GM12878 (cell line): ENCODE data around the gene ABCA13. TPM values are rescaled to one million over a fixed set of nuclear protein-coding genes. Genes with fewer than 3 reads are reported as not detected.

Experiments used
- ATAC-seq: fragments of 200-7000 bp; cut with Tn5 transposase; 3 replicates; pipeline ENCODE4 v1.9.1; 2020; ENCODE audit warnings: mild to moderate bottlenecking, moderate library complexity
- BruUV-seq: library from RNA; stranded (reverse); fragments of 400-500 nt; replicated peaks from 2 replicates; lab custom pipeline; 2021; lab: Mats Ljungman, UMichigan
- CTCF ChIA-PET: fragments of 300-600 bp; sonication (Branson Sonifier 250); formaldehyde crosslinking; extraction: SDS; loops from one replicate; lab custom pipeline; 2021; ENCODE audit warnings: inconsistent platforms; lab: Yijun Ruan, JAX
- POLR2A ChIA-PET: fragments of 350-600 bp; formaldehyde crosslinking; extraction: SDS; loops from one replicate; lab custom pipeline; 2021; ENCODE audit warnings: inconsistent platforms; lab: Charles Lee
- RAD21 ChIA-PET: fragments of 300-600 bp; sonication (Branson Sonifier 250); formaldehyde crosslinking; loops from one replicate; lab custom pipeline; 2023; ENCODE audit warnings: antibody characterized with exemption; ENCODE audit not compliant: unreplicated experiment; lab: Charles Lee
- SMC1A ChIA-PET: fragments of 300-600 bp; sonication (Branson Sonifier 250); formaldehyde crosslinking; loops from one replicate; lab custom pipeline; 2023; ENCODE audit not compliant: unreplicated experiment, uncharacterized antibody; lab: Charles Lee
- DNase-seq: peaks from one replicate; pipeline ENCODE4 v3.0.0-alpha.2; 2011; ENCODE audit warnings: low read depth, low spot score
- FAIRE-seq: peaks from 3 replicates; lab custom pipeline; 2011; peaks lifted over from hg19 to GRCh38; lab: Jason Lieb, UNC
- H2AFZ ChIP-seq: 2 replicates; pipeline ENCODE4 v1.6.0; 2011; ENCODE audit warnings: low read depth, low read length, control low read depth; ENCODE audit not compliant: control insufficient read depth
- H3K27ac ChIP-seq: 2 replicates; pipeline ENCODE4 v1.5.1; 2011; ENCODE audit warnings: control low read depth; ENCODE audit not compliant: control insufficient read depth, insufficient read depth
- H3K27me3 ChIP-seq, 2 experiments: replicated peaks in 1 of 2; 2 replicates each; pipeline versions ENCODE4 v1.6.0 to v1.6.1; 2011; ENCODE audit warnings: low read length in 1 of 2; ENCODE audit not compliant: control insufficient read depth in 2 of 2, insufficient read depth in 2 of 2
- H3K36me3 ChIP-seq, 2 experiments: 2 replicates each; pipeline ENCODE4 v1.5.1; 2011; ENCODE audit warnings: low read length in 1 of 2; ENCODE audit not compliant: control insufficient read depth in 2 of 2, insufficient read depth in 2 of 2
- H3K4me1 ChIP-seq: 2 replicates; pipeline ENCODE4 v1.6.1; 2011; ENCODE audit warnings: mild to moderate bottlenecking, low read length, moderate library complexity, mixed read lengths; ENCODE audit not compliant: control insufficient read depth, insufficient read depth
- H3K4me2 ChIP-seq: 2 replicates; pipeline ENCODE4 v1.6.0; 2011; ENCODE audit warnings: control low read depth; ENCODE audit not compliant: control insufficient read depth, insufficient read depth
- H3K4me3 ChIP-seq: fragments of 200-600 bp; sonication (generic); 2 replicates; pipeline ENCODE4 v1.5.1; 2016
- H3K79me2 ChIP-seq: 2 replicates; pipeline ENCODE4 v1.6.0; 2011; ENCODE audit warnings: low read length; ENCODE audit not compliant: control insufficient read depth, insufficient read depth
- H3K9ac ChIP-seq: 2 replicates; pipeline ENCODE4 v1.8.0; 2011; ENCODE audit warnings: low read length, control low read depth, mixed read lengths; ENCODE audit not compliant: control insufficient read depth, insufficient read depth
- H3K9me3 ChIP-seq: replicated peaks from 3 replicates; pipeline ENCODE4 v1.5.1; 2011; ENCODE audit warnings: mild to moderate bottlenecking, low read length; ENCODE audit not compliant: control insufficient read depth, insufficient read depth
- H4K20me1 ChIP-seq: 2 replicates; pipeline ENCODE4 v1.6.0; 2011; ENCODE audit not compliant: control insufficient read depth, insufficient read depth
- EZH2 ChIP-seq: IDR thresholded peaks from 2 replicates; pipeline ENCODE4 v1.6.1; 2012; ENCODE audit warnings: low read depth, mild to moderate bottlenecking, control low read depth, inconsistent platforms, low read length, borderline replicate concordance; ENCODE audit not compliant: control insufficient read depth
- IKZF1 ChIP-seq: fragments of 450-650 bp; conservative IDR thresholded peaks from 2 replicates; pipeline ENCODE4 v1.6.1; 2017; ENCODE audit warnings: antibody characterized with exemption, mild to moderate bottlenecking
- NR2F1 ChIP-seq: fragments of 450-650 bp; conservative IDR thresholded peaks from 2 replicates; pipeline ENCODE4 v1.6.1; 2017; ENCODE audit warnings: mild to moderate bottlenecking
- NRF1 ChIP-seq: conservative IDR thresholded peaks from 2 replicates; pipeline ENCODE4 v1.6.1; 2011; ENCODE audit warnings: mild to moderate bottlenecking, low read depth, low read length, improper control_type of control experiment
- POLR2AphosphoS2 ChIP-seq: IDR thresholded peaks from 2 replicates; pipeline ENCODE4 v1.6.1; 2011; ENCODE audit warnings: low read depth, mild to moderate bottlenecking, low read length, improper control_type of control experiment, moderate library complexity
- RB1 ChIP-seq: fragments of 450-650 bp; formaldehyde crosslinking; IDR thresholded peaks from 2 replicates; pipeline ENCODE4 v1.6.1; 2017; ENCODE audit warnings: mild to moderate bottlenecking, borderline replicate concordance
- RFX5 ChIP-seq: IDR thresholded peaks from 2 replicates; pipeline ENCODE4 v1.6.1; 2011; ENCODE audit warnings: low read depth, low read length, improper control_type of control experiment
- RUNX3 ChIP-seq: IDR thresholded peaks from 2 replicates; pipeline ENCODE4 v1.6.1; 2012; ENCODE audit warnings: low read length, inconsistent platforms
- SMC3 ChIP-seq: IDR thresholded peaks from 2 replicates; pipeline ENCODE4 v1.6.1; 2011; ENCODE audit warnings: low read length, improper control_type of control experiment, borderline replicate concordance
- STAT1 ChIP-seq: fragments of 450-650 bp; conservative IDR thresholded peaks from 2 replicates; pipeline ENCODE4 v1.6.1; 2014; ENCODE audit warnings: antibody characterized with exemption, mild to moderate bottlenecking
- ZNF622 ChIP-seq: fragments of 450-650 bp; IDR thresholded peaks from 2 replicates; pipeline ENCODE4 v1.6.1; 2017; ENCODE audit warnings: mild to moderate bottlenecking, inconsistent platforms
- WGBS: methylation state at CpG from one replicate; pipeline ENCODE4 v1.1.6; 2016; ENCODE audit warnings: low lambda C conversion rate; ENCODE audit not compliant: insufficient replicate concordance, insufficient coverage; ENCODE audit errors: missing lambda C conversion rate; 5-methylcytosine and 5-hydroxymethylcytosine counted together
- in situ Hi-C: fragments of 300-500 bp; cut with MboI; formaldehyde crosslinking; loops from 9 replicates; pipeline ENCODE4 v1.14.3; 2018; ENCODE audit warnings: mixed read lengths
- intact Hi-C: fragments of 100-400 bp; cut with micrococcal nuclease; formaldehyde crosslinking; loops from one replicate; pipeline ENCODE4 v1.14.2; 2022; ENCODE audit not compliant: unreplicated experiment
- polyA plus RNA-seq, 11 experiments: library from polyadenylated mRNA; depleted of rRNA in 4 of 11; unstranded in 6 of 11; stranded (reverse) in 5 of 11; fragments of >200 nt; fragmentation: Nextera tagmentation in 4 of 11; fragmentation: Illumina TruSeq in 1 of 11; extraction: Ambion mirVana in 4 of 11; extraction: Trizol in 1 of 11; gene quantifications; 1 replicate in 1 of 11; 2 replicates in 10 of 11; pipeline versions ENCODE4 v1.2.1 to v1.2.3, GENCODE V29; 2011 to 2016; ENCODE audit warnings: inconsistent platforms in 2 of 11, missing spikeins in 2 of 11, low read depth in 1 of 11
- total RNA-seq, 4 experiments: library from RNA; depleted of rRNA in 3 of 4; stranded (reverse); fragments of >200 nt in 3 of 4; fragmentation: Illumina TruSeq in 1 of 4; extraction: Trizol in 1 of 4; gene quantifications; 2 replicates each; pipeline versions ENCODE4 v1.2.1 to v1.2.3, GENCODE V29; 2013 to 2021
- TF ChIP-seq, protein P1 (sequence below): fragments of 450-650 bp; formaldehyde crosslinking; IDR thresholded peaks from 2 replicates; pipeline ENCODE4 v1.5.0; 2022; ENCODE audit warnings: mild to moderate bottlenecking, missing genetic modification characterization
- TF ChIP-seq, protein P2 (sequence below): fragments of 450-650 bp; IDR thresholded peaks from 2 replicates; pipeline ENCODE4 v1.6.1; 2016; ENCODE audit warnings: mild to moderate bottlenecking
- TF ChIP-seq, protein P3 (sequence below): fragments of 450-650 bp; formaldehyde crosslinking; IDR thresholded peaks from 2 replicates; pipeline ENCODE4 v1.4.0; 2022; ENCODE audit warnings: mild to moderate bottlenecking, moderate library complexity
- TF ChIP-seq, protein P4 (sequence below): IDR thresholded peaks from 2 replicates; pipeline ENCODE4 v1.6.1; 2012; ENCODE audit warnings: low read depth, low read length, improper control_type of control experiment

The ABCA13 gene
- total and polyA plus RNA-seq, 10 of the 15 experiments (the other 5 are each of a cell fraction or from before 2014, with no cell fraction given), result under 0.01 to 0.98 (median 0.04) TPM; not detected in 2

DNA sequence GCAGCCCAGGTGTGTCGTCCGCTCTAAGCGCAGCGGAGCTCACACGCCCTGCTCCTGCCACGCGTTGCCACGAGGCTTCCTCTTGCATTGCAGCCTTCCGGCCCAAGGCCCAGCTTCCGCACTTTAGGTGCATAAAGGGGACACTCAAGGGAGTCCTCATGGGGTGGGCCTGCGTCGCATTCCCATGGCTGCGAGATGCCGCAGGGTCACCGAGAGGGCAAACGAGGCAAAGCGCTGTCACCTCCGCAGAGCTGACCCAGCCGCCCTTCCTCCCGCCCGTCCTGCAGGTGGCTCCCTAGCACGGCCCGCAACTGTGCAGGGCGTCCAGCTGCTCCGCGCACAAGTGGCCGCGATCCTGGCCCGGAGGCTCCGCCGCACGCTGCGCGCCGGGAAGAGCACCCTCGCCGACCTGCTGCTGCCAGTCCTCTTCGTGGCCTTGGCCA lies 283.5 kb downstream of the ABCA13 start (continued):
- TF ChIP-seq, protein P1, sequence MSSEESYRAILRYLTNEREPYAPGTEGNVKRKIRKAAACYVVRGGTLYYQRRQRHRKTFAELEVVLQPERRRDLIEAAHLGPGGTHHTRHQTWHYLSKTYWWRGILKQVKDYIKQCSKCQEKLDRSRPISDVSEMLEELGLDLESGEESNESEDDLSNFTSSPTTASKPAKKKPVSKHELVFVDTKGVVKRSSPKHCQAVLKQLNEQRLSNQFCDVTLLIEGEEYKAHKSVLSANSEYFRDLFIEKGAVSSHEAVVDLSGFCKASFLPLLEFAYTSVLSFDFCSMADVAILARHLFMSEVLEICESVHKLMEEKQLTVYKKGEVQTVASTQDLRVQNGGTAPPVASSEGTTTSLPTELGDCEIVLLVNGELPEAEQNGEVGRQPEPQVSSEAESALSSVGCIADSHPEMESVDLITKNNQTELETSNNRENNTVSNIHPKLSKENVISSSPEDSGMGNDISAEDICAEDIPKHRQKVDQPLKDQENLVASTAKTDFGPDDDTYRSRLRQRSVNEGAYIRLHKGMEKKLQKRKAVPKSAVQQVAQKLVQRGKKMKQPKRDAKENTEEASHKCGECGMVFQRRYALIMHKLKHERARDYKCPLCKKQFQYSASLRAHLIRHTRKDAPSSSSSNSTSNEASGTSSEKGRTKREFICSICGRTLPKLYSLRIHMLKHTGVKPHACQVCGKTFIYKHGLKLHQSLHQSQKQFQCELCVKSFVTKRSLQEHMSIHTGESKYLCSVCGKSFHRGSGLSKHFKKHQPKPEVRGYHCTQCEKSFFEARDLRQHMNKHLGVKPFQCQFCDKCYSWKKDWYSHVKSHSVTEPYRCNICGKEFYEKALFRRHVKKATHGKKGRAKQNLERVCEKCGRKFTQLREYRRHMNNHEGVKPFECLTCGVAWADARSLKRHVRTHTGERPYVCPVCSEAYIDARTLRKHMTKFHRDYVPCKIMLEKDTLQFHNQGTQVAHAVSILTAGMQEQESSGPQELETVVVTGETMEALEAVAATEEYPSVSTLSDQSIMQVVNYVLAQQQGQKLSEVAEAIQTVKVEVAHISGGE (CRISPR knock-in tag), result no peak

DNA sequence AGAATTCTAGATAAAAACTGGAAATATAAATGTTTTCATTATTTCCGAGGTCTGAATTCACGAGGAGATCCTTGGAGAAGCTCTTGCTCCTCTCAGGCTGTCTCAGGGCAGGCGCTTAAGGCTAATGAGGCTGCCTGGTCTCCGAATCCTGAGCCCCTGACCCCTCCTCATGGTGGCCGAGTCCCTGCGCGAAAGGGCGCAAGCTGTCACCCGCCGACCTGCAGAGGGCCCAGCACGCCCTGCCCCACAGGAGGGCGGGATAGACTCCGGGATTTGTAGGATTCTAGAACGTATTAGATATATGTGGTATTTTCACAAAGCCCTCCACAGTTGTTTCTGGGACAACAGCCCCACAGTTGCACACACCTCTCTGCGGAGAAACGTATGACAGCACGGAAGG lies 284.1 kb downstream of the ABCA13 start:
- no peak overlapping the region for H3K4me2 ChIP-seq
- CTCF ChIA-PET, result no interaction called here
- FAIRE-seq (no peak), ATAC-seq (no peak), DNase-seq (no peak)
- no TSS peak for BruUV-seq
- POLR2A ChIA-PET, result no interaction called here
- 48% methylated on average over 17 of the region's 17 CpGs for WGBS
- H2AFZ ChIP-seq, result no peak overlapping the region
- in situ Hi-C loops, result no loop called here
- no peak overlapping the region for H3K27ac ChIP-seq
- intact Hi-C loops, result no loop called here
- H3K27me3 ChIP-seq, result no peaks in the 10 kb centered on the region; a peak in 1 of 4 replicates
- H3K4me3 ChIP-seq, result no peak overlapping the region
- H3K36me3 ChIP-seq, result no peaks in the 10 kb centered on the region
- no peaks in the 10 kb centered on the region for H3K4me1 ChIP-seq
- no peaks in the 10 kb centered on the region for H3K9me3 ChIP-seq
- SMC1A ChIA-PET, result no interaction called here
- H4K20me1 ChIP-seq, result no peaks in the 10 kb centered on the region
- H3K9ac ChIP-seq, result no peak overlapping the region
- RAD21 ChIA-PET, result no interaction called here
- no peaks in the 10 kb centered on the region for H3K79me2 ChIP-seq
- TF ChIP-seq RB1 (no peak), SMC3 (no peak), POLR2AphosphoS2 (no peak), STAT1 (no peak), EZH2 (no peak), IKZF1 (no peak), RFX5 (no peak), ZNF622 (no peak), RUNX3 (no peak), NR2F1 (no peak), NRF1 (no peak)
- TF ChIP-seq, protein P2, sequence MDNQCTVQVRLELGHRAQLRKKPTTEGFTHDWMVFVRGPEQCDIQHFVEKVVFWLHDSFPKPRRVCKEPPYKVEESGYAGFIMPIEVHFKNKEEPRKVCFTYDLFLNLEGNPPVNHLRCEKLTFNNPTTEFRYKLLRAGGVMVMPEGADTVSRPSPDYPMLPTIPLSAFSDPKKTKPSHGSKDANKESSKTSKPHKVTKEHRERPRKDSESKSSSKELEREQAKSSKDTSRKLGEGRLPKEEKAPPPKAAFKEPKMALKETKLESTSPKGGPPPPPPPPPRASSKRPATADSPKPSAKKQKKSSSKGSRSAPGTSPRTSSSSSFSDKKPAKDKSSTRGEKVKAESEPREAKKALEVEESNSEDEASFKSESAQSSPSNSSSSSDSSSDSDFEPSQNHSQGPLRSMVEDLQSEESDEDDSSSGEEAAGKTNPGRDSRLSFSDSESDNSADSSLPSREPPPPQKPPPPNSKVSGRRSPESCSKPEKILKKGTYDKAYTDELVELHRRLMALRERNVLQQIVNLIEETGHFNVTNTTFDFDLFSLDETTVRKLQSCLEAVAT, result no peak
- TF ChIP-seq, protein P3, sequence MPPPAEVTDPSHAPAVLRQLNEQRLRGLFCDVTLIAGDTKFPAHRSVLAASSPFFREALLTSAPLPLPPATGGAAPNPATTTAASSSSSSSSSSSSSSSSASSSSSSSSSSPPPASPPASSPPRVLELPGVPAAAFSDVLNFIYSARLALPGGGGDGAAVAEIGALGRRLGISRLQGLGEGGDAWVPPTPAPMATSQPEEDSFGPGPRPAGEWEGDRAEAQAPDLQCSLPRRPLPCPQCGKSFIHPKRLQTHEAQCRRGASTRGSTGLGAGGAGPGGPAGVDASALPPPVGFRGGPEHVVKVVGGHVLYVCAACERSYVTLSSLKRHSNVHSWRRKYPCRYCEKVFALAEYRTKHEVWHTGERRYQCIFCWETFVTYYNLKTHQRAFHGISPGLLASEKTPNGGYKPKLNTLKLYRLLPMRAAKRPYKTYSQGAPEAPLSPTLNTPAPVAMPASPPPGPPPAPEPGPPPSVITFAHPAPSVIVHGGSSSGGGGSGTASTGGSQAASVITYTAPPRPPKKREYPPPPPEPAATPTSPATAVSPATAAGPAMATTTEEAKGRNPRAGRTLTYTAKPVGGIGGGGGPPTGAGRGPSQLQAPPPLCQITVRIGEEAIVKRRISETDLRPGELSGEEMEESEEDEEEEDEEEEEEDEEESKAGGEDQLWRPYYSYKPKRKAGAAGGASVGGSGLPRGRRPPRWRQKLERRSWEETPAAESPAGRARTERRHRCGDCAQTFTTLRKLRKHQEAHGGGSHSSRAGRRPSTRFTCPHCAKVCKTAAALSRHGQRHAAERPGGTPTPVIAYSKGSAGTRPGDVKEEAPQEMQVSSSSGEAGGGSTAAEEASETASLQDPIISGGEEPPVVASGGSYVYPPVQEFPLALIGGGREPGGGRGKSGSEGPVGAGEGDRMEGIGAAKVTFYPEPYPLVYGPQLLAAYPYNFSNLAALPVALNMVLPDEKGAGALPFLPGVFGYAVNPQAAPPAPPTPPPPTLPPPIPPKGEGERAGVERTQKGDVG, result no peak
- TF ChIP-seq, protein P4, sequence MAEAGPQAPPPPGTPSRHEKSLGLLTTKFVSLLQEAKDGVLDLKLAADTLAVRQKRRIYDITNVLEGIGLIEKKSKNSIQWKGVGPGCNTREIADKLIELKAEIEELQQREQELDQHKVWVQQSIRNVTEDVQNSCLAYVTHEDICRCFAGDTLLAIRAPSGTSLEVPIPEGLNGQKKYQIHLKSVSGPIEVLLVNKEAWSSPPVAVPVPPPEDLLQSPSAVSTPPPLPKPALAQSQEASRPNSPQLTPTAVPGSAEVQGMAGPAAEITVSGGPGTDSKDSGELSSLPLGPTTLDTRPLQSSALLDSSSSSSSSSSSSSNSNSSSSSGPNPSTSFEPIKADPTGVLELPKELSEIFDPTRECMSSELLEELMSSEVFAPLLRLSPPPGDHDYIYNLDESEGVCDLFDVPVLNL, result no peak
